RPMI8226 (cell line): ENCODE measurements around the gene ZSWIM3.
"Not testable (repeated sequence)": the region's sequence is repeated elsewhere in the genome, so short reads cannot be mapped to it uniquely, and the experiment has no call there.

Experiments used
- DNase-seq: peaks from one replicate; pipeline ENCODE4 v3.0.0-alpha.2; 2015

Gene ZSWIM3

GRCh38 chr20:45857114-45857881, at the start of gene ZSWIM3, which contains the start of gene ACOT8:
ZSWIM3 (plus strand) TSS chr20:45857614; CDS start chr20:45857826, 212 bp downstream.
ACOT8 (minus strand) TSS chr20:45857392; CDS start chr20:45857315, 77 bp downstream.
- peak; percentile 100 for DNase-seq

GRCh38 chr20:45810191-45810970, 47.0 kb upstream of the ZSWIM3 start:
- DNase-seq, result no peak

- DNase-seq, result peak; percentile 78
These were observed 45.0 kb upstream of the ZSWIM3 start, which contains the start of gene UBE2C for GRCh38 chr20:45812157-45813005. UBE2C (plus strand) TSS chr20:45812644; CDS start chr20:45812696, 52 bp downstream.

- no peak for DNase-seq
These were observed 44.4 kb upstream of the ZSWIM3 start for GRCh38 chr20:45813006-45813340.

GRCh38 chr20:45813489-45813888, 43.9 kb upstream of the ZSWIM3 start:
- no peak for DNase-seq

- no peak for DNase-seq
These were observed 43.1 kb upstream of the ZSWIM3 start for GRCh38 chr20:45814314-45814713.

GRCh38 chr20:45816951-45817350, 40.5 kb upstream of the ZSWIM3 start:
- no peak for DNase-seq

GRCh38 chr20:45817376-45818194, 39.8 kb upstream of the ZSWIM3 start:
- DNase-seq, result no peak

GRCh38 chr20:45818239-45818638, 39.2 kb upstream of the ZSWIM3 start:
- no peak for DNase-seq

- no peak for DNase-seq
These were observed 37.9 kb upstream of the ZSWIM3 start for GRCh38 chr20:45819466-45819865.

GRCh38 chr20:45821947-45822346, 35.5 kb upstream of the ZSWIM3 start:
- no peak for DNase-seq

GRCh38 chr20:45822857-45823256, 34.6 kb upstream of the ZSWIM3 start:
- no peak for DNase-seq

- DNase-seq, result peak; percentile 78
These were observed 33.2 kb upstream of the ZSWIM3 start for GRCh38 chr20:45823949-45824835.

GRCh38 chr20:45826381-45827019, 30.9 kb upstream of the ZSWIM3 start:
- DNase-seq, result no peak

- no peak for DNase-seq
These were observed 30.3 kb upstream of the ZSWIM3 start, which contains the start of gene TNNC2 for GRCh38 chr20:45827030-45827652. TNNC2 (minus strand) TSS chr20:45827312; CDS start chr20:45827248, 64 bp downstream.

GRCh38 chr20:45827712-45828111, 29.7 kb upstream of the ZSWIM3 start:
- DNase-seq, result no peak

- DNase-seq, result no peak
These were observed 28.8 kb upstream of the ZSWIM3 start for GRCh38 chr20:45828589-45828988.

- not testable (repeated sequence) for DNase-seq
These were observed 27.7 kb upstream of the ZSWIM3 start for GRCh38 chr20:45829673-45830106.

- DNase-seq, result no peak
These were observed 24.8 kb upstream of the ZSWIM3 start for GRCh38 chr20:45832619-45833018.
